HEK293 (cell line): ENCODE data around the gene GMPS.

Source experiments
- CTCF ChIA-PET: fragments of 350-600 bp; formaldehyde crosslinking; extraction: SDS; loops from one replicate; lab custom pipeline; 2021; ENCODE audit warnings: antibody characterized with exemption; lab: Yijun Ruan, JAX
- POLR2A ChIA-PET: fragments of 300-600 bp; formaldehyde crosslinking; extraction: SDS; loops from one replicate; lab custom pipeline; 2020; ENCODE audit warnings: antibody characterized with exemption, inconsistent platforms; lab: Yijun Ruan, JAX
- H3K27ac ChIP-seq: fragments of 200-500 bp; sonication (Bioruptor generic); 2 replicates; pipeline ENCODE4 v1.5.1; 2014; ENCODE audit warnings: low read depth, low read length, control low read depth, inconsistent platforms; ENCODE audit errors: extremely low read depth
- H3K36me3 ChIP-seq, 2 experiments: fragments of 200-500 bp in 1 of 2; sonication (Bioruptor generic) in 1 of 2; 1 replicate in 1 of 2; 2 replicates in 1 of 2; pipeline ENCODE4 v1.5.1; 2014 to 2017; ENCODE audit warnings: inconsistent platforms in 2 of 2, low read length in 2 of 2; ENCODE audit not compliant: control insufficient read depth in 2 of 2, insufficient read depth in 1 of 2
- H3K4me1 ChIP-seq: fragments of 200-500 bp; sonication (Bioruptor generic); 2 replicates; pipeline ENCODE4 v1.5.1; 2014; ENCODE audit warnings: mild to moderate bottlenecking, low read length, inconsistent platforms; ENCODE audit not compliant: control insufficient read depth, insufficient read depth
- H3K4me3 ChIP-seq: 2 replicates; pipeline ENCODE4 v1.5.1; 2011; ENCODE audit warnings: low read depth, mild to moderate bottlenecking, control low read depth, low read length, moderate library complexity
- H3K9me3 ChIP-seq: fragments of 200-500 bp; sonication (Bioruptor generic); 2 replicates; pipeline ENCODE4 v1.5.1; 2014; ENCODE audit warnings: low read depth, low read length, inconsistent platforms; ENCODE audit not compliant: control insufficient read depth, insufficient read depth
- FEZF1 ChIP-seq: fragments of 450-650 bp; formaldehyde crosslinking; IDR thresholded peaks from 2 replicates; pipeline ENCODE4 v1.5.1; 2016; ENCODE audit warnings: missing biosample characterization, missing genetic modification characterization
- KLF9 ChIP-seq: fragments of 450-650 bp; formaldehyde crosslinking; IDR thresholded peaks from 2 replicates; pipeline ENCODE4 v1.5.1; 2016; ENCODE audit warnings: missing biosample characterization, missing genetic modification characterization, low read depth
- PRDM1 ChIP-seq: fragments of 450-650 bp; formaldehyde crosslinking; IDR thresholded peaks from 2 replicates; pipeline ENCODE4; 2016; ENCODE audit warnings: missing biosample characterization, missing genetic modification characterization
- SP7 ChIP-seq: fragments of 450-650 bp; formaldehyde crosslinking; IDR thresholded peaks from 2 replicates; pipeline ENCODE4 v1.5.1; 2016; ENCODE audit warnings: missing biosample characterization, missing genetic modification characterization
- ZNF155 ChIP-seq: fragments of 450-650 bp; formaldehyde crosslinking; IDR thresholded peaks from 2 replicates; pipeline ENCODE4 v1.5.1; 2016; ENCODE audit warnings: missing biosample characterization, missing genetic modification characterization
- ZNF2 ChIP-seq: fragments of 450-650 bp; formaldehyde crosslinking; IDR thresholded peaks from 2 replicates; pipeline ENCODE4 v1.5.1; 2016; ENCODE audit warnings: missing biosample characterization, missing genetic modification characterization
- ZNF335 ChIP-seq: fragments of 450-650 bp; formaldehyde crosslinking; conservative IDR thresholded peaks from 2 replicates; pipeline ENCODE4 v1.5.1; 2016; ENCODE audit warnings: missing biosample characterization, missing genetic modification characterization
- ZNF404 ChIP-seq: fragments of 450-650 bp; formaldehyde crosslinking; IDR thresholded peaks from 2 replicates; pipeline ENCODE4 v1.5.1; 2017; ENCODE audit warnings: missing biosample characterization, missing genetic modification characterization
- ZNF510 ChIP-seq: fragments of 450-650 bp; formaldehyde crosslinking; IDR thresholded peaks from 2 replicates; pipeline ENCODE4 v1.5.1; 2018; ENCODE audit warnings: mild to moderate bottlenecking, missing genetic modification characterization, missing biosample characterization; ENCODE audit not compliant: insufficient replicate concordance
- ZNF558 ChIP-seq: fragments of 450-650 bp; formaldehyde crosslinking; IDR thresholded peaks from 2 replicates; pipeline ENCODE4 v1.5.1; 2016; ENCODE audit warnings: missing biosample characterization, missing genetic modification characterization
- ZNF600 ChIP-seq: fragments of 450-650 bp; formaldehyde crosslinking; IDR thresholded peaks from 2 replicates; pipeline ENCODE4 v1.5.1; 2016; ENCODE audit warnings: missing biosample characterization, missing genetic modification characterization
- ZNF654 ChIP-seq: fragments of 450-650 bp; formaldehyde crosslinking; IDR thresholded peaks from 2 replicates; pipeline ENCODE4 v1.5.1; 2016; ENCODE audit warnings: low read depth, missing biosample characterization, missing genetic modification characterization
- ZNF692 ChIP-seq: fragments of 450-650 bp; formaldehyde crosslinking; IDR thresholded peaks from 2 replicates; pipeline ENCODE4 v1.5.1; 2016; ENCODE audit warnings: missing biosample characterization, missing genetic modification characterization
- TF ChIP-seq, protein P1 (sequence below): fragments of 450-650 bp; formaldehyde crosslinking; IDR thresholded peaks from 2 replicates; pipeline ENCODE4 v1.5.1; 2016; ENCODE audit warnings: missing biosample characterization, missing genetic modification characterization, borderline replicate concordance
- TF ChIP-seq, protein P2 (sequence below): fragments of 450-650 bp; formaldehyde crosslinking; IDR thresholded peaks from 2 replicates; pipeline ENCODE4 v1.5.1; 2016; ENCODE audit warnings: missing biosample characterization, missing genetic modification characterization
- TF ChIP-seq, protein P3 (sequence below): fragments of 450-650 bp; formaldehyde crosslinking; IDR thresholded peaks from 2 replicates; pipeline ENCODE4 v1.5.1; 2016; ENCODE audit warnings: missing biosample characterization, missing genetic modification characterization
- TF ChIP-seq, protein P4 (sequence below): fragments of 450-650 bp; formaldehyde crosslinking; IDR thresholded peaks from 2 replicates; pipeline ENCODE4 v1.5.1; 2016; ENCODE audit warnings: missing biosample characterization, missing genetic modification characterization

GMPS gene

GRCh38 chr3:155870945-155871745 is 695 bp downstream of the GMPS start (continued):
- TF ChIP-seq, protein P1, sequence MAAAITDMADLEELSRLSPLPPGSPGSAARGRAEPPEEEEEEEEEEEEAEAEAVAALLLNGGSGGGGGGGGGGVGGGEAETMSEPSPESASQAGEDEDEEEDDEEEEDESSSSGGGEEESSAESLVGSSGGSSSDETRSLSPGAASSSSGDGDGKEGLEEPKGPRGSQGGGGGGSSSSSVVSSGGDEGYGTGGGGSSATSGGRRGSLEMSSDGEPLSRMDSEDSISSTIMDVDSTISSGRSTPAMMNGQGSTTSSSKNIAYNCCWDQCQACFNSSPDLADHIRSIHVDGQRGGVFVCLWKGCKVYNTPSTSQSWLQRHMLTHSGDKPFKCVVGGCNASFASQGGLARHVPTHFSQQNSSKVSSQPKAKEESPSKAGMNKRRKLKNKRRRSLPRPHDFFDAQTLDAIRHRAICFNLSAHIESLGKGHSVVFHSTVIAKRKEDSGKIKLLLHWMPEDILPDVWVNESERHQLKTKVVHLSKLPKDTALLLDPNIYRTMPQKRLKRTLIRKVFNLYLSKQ (tag by site-specific recombination): no peak
- TF ChIP-seq ZNF654 (no peak), FEZF1 (no peak), ZNF692 (peak; percentile 46; the same call in 1 of the 2 replicates), KLF9 (tag by site-specific recombination) (peak; percentile 67)
- TF ChIP-seq, protein P2, sequence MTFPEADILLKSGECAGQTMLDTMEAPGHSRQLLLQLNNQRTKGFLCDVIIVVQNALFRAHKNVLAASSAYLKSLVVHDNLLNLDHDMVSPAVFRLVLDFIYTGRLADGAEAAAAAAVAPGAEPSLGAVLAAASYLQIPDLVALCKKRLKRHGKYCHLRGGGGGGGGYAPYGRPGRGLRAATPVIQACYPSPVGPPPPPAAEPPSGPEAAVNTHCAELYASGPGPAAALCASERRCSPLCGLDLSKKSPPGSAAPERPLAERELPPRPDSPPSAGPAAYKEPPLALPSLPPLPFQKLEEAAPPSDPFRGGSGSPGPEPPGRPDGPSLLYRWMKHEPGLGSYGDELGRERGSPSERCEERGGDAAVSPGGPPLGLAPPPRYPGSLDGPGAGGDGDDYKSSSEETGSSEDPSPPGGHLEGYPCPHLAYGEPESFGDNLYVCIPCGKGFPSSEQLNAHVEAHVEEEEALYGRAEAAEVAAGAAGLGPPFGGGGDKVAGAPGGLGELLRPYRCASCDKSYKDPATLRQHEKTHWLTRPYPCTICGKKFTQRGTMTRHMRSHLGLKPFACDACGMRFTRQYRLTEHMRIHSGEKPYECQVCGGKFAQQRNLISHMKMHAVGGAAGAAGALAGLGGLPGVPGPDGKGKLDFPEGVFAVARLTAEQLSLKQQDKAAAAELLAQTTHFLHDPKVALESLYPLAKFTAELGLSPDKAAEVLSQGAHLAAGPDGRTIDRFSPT (tag by site-specific recombination): peak; percentile 58; the same call in 1 of the 2 replicates
- TF ChIP-seq, protein P3, sequence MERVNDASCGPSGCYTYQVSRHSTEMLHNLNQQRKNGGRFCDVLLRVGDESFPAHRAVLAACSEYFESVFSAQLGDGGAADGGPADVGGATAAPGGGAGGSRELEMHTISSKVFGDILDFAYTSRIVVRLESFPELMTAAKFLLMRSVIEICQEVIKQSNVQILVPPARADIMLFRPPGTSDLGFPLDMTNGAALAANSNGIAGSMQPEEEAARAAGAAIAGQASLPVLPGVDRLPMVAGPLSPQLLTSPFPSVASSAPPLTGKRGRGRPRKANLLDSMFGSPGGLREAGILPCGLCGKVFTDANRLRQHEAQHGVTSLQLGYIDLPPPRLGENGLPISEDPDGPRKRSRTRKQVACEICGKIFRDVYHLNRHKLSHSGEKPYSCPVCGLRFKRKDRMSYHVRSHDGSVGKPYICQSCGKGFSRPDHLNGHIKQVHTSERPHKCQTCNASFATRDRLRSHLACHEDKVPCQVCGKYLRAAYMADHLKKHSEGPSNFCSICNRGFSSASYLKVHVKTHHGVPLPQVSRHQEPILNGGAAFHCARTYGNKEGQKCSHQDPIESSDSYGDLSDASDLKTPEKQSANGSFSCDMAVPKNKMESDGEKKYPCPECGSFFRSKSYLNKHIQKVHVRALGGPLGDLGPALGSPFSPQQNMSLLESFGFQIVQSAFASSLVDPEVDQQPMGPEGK (tag by site-specific recombination): peak; percentile 41

DNA sequence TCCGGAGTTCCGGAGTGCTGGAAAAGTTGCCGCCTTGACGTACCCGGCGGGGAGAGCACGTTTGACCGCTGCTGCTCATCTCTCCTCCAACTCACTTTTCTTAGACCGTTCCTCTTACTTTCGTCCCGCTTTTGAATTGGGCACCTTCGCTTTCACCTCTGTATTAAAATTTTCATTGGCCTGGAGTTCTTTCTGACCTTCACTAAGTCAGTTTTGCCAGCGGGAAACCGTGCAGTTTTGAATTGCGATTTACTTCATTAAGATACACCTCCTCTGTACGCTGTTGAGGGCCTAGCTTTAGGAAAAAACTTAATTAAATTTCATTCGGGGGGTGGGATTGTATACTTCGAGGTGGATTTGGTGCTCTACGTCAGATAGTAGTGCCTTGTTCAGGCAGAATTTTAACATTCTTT is 1.3 kb downstream of the GMPS start:
- POLR2A ChIA-PET: interaction anchor here (0.7 to 1.6 kb wide), 4 partner anchors 12 to 65 kb away, joined by 3 to 5 read pairs (median 4); partner anchors contain the start of gene SLC33A1
- no peaks in the 10 kb centered on the region for H3K36me3 ChIP-seq
- H3K9me3 ChIP-seq: no peaks in the 10 kb centered on the region
- TF ChIP-seq ZNF510 (tag by site-specific recombination) (peak; percentile 61), ZNF2 (tag by site-specific recombination) (0 out of 2 replicates have a peak, but pooled peaks have one; percentile 3), PRDM1 (tag by site-specific recombination) (peak; percentile 97), ZNF335 (peak; percentile 55), ZNF155 (tag by site-specific recombination) (no peak), ZNF558 (tag by site-specific recombination) (no peak), SP7 (tag by site-specific recombination) (no peak), ZNF404 (tag by site-specific recombination) (no peak), ZNF600 (tag by site-specific recombination) (0 out of 2 replicates have a peak, but pooled peaks have one; percentile 9)
- TF ChIP-seq, protein P4, sequence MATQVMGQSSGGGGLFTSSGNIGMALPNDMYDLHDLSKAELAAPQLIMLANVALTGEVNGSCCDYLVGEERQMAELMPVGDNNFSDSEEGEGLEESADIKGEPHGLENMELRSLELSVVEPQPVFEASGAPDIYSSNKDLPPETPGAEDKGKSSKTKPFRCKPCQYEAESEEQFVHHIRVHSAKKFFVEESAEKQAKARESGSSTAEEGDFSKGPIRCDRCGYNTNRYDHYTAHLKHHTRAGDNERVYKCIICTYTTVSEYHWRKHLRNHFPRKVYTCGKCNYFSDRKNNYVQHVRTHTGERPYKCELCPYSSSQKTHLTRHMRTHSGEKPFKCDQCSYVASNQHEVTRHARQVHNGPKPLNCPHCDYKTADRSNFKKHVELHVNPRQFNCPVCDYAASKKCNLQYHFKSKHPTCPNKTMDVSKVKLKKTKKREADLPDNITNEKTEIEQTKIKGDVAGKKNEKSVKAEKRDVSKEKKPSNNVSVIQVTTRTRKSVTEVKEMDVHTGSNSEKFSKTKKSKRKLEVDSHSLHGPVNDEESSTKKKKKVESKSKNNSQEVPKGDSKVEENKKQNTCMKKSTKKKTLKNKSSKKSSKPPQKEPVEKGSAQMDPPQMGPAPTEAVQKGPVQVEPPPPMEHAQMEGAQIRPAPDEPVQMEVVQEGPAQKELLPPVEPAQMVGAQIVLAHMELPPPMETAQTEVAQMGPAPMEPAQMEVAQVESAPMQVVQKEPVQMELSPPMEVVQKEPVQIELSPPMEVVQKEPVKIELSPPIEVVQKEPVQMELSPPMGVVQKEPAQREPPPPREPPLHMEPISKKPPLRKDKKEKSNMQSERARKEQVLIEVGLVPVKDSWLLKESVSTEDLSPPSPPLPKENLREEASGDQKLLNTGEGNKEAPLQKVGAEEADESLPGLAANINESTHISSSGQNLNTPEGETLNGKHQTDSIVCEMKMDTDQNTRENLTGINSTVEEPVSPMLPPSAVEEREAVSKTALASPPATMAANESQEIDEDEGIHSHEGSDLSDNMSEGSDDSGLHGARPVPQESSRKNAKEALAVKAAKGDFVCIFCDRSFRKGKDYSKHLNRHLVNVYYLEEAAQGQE (tag by site-specific recombination): peak; percentile 2; the same call in 1 of the 2 replicates
- H3K4me1 ChIP-seq: peaks cover 2% of the 10 kb centered on the region; the same call in 1 of the 2 replicates
- H3K27ac ChIP-seq: peak overlapping the region; percentile 94
- H3K4me3 ChIP-seq: peak overlapping the region; percentile 99
- CTCF ChIA-PET: interaction anchor here (0.7 kb wide), 1 partner anchor 448 kb away, joined by 4 read pairs; no protein-coding TSS in a partner anchor
